ENCODE data around the gene SOCS3.

DNA sequence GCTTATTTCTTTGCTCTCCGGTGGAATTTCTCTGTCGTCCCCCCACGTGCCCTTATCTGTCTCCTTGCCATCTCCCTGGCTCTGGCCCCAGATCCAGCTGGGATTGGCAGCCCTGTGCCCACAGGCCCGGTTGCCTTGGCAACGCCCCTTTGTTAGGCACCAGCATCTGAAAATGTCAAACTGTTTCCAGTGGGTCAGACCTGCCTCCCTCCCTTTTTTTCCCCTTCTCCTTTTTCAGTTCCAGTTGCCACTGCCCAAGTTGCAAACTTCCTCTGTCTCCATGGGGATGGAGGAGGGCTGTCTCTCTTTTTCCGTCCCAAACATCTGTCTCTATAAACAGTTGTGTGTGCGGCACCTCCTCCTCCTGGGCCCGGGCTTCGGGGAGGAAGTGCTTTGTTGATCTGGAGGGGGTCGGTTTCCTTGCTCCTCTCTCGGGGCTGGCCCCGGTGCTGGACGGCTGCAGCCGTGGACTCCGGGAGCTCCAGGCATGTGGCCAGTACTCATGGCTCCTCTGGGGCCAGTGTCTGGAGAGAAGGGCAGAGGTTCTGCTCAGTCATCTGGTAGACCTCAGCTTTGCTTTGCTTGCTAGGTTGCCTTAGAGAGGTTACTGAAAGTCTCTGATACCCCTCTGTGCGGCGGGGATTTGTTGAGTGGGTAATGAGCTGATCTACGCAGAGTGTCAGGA is 35.3 kb downstream of the SOCS3 start:
- no peak for TF ChIP-seq EZH2 (IDR thresholded peaks at IDR 0.05; ENCODE audit: insufficient read depth, low read length)
- TF ChIP-seq, protein P1, sequence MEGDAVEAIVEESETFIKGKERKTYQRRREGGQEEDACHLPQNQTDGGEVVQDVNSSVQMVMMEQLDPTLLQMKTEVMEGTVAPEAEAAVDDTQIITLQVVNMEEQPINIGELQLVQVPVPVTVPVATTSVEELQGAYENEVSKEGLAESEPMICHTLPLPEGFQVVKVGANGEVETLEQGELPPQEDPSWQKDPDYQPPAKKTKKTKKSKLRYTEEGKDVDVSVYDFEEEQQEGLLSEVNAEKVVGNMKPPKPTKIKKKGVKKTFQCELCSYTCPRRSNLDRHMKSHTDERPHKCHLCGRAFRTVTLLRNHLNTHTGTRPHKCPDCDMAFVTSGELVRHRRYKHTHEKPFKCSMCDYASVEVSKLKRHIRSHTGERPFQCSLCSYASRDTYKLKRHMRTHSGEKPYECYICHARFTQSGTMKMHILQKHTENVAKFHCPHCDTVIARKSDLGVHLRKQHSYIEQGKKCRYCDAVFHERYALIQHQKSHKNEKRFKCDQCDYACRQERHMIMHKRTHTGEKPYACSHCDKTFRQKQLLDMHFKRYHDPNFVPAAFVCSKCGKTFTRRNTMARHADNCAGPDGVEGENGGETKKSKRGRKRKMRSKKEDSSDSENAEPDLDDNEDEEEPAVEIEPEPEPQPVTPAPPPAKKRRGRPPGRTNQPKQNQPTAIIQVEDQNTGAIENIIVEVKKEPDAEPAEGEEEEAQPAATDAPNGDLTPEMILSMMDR (IDR thresholded peaks at IDR 0.05; ENCODE audit: insufficient read depth, low read depth, low read length), result no peak

All from astrocyte (in vitro differentiated cells and primary cell).